Measurements from ENCODE around the gene SLC4A4.

The SLC4A4 gene

GRCh38 chr4:71541541-71541940 is 202.7 kb downstream of the SLC4A4 start:
- Histone ChIP-seq H3K4me3 (ENCODE audit: low read depth in 1 of 2, low read length in 2 of 2) (no peak overlapping the region), H3K27me3 (ENCODE audit: control insufficient read depth in 1 of 2, insufficient read depth in 2 of 2, low read length in 2 of 2) (no peaks in the 10 kb centered on the region), H3K4me1 (ENCODE audit: control insufficient read depth in 1 of 2, insufficient read depth in 2 of 2, low read length in 2 of 2) (no peaks in the 10 kb centered on the region), H3K27ac (ENCODE audit: low read depth, low read length) (no peak overlapping the region), H3K36me3 (ENCODE audit: control insufficient read depth in 1 of 2, insufficient read depth in 2 of 2, low read length in 2 of 2) (no peaks in the 10 kb centered on the region), H3K9me3 (ENCODE audit: control insufficient read depth in 1 of 2, low read length in 2 of 2) (no peaks in the 10 kb centered on the region), H3K9ac (ENCODE audit: low read depth in 1 of 2, low read length in 2 of 2) (no peak overlapping the region)

DNA sequence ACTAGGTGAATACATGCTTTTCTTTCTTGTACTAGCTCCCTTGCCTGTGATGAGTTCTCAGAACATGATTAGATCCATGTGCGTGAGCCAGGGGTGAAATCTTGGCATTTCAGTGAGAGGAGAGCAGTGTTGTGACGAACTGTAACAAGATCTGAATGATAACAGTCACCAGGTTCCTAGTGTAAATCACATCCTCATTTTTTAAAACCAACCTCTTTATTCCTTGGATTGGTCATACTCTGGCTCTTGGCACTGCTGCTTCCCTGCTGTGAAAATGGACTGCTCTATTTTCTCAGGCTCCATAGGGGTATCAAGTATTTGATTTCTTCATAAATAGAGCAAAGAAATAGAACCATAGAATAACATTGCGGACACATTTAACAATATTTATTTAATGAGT is 206.3 kb downstream of the SLC4A4 start:
- Histone ChIP-seq H3K4me3 (ENCODE audit: low read depth in 1 of 2, low read length in 2 of 2) (no peak overlapping the region), H3K9me3 (ENCODE audit: control insufficient read depth in 1 of 2, low read length in 2 of 2) (no peaks in the 10 kb centered on the region), H3K9ac (ENCODE audit: low read depth in 1 of 2, low read length in 2 of 2) (no peak overlapping the region), H3K27ac (ENCODE audit: low read depth, low read length) (no peak overlapping the region), H3K4me1 (ENCODE audit: control insufficient read depth in 1 of 2, insufficient read depth in 2 of 2, low read length in 2 of 2) (peaks cover 0 to 7% of the 10 kb centered on the region in 2 donors), H3K36me3 (ENCODE audit: control insufficient read depth in 1 of 2, insufficient read depth in 2 of 2, low read length in 2 of 2) (peaks cover 0 to 4% of the 10 kb centered on the region in 2 donors), H3K27me3 (ENCODE audit: control insufficient read depth in 1 of 2, insufficient read depth in 2 of 2, low read length in 2 of 2) (no peaks in the 10 kb centered on the region)

DNA sequence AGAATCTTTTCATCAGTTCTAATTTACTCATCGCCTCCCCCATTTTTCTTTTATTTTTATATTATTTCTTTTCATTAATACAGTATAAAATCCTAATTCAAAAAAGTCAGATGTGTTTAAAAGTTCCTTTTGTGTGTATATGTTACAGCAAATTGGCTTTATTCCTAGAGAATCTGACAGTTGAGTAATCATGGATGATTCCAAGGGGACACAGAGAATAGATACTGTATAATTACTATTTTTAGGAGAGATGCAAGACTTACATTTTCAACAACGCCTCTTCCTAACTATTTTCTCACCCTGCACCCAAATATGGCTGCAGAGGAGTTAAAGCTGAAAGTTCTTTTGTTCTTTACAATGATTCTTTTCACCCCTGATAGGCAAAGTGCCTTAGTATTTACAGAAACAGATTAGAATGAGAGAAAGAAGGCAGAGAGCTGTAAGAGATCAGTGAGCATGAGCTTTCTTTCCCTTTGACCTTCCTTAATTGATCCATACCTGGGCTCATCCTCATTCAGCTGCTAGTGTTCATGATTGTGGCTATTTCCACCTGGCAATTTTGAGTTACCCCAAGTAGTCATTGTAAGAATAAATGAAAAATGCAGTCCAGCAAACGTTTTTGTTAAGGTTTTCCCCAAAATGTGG is 210.8 kb downstream of the SLC4A4 start:
- Histone ChIP-seq H3K4me1 (ENCODE audit: control insufficient read depth in 1 of 2, insufficient read depth in 2 of 2, low read length in 2 of 2) (peaks cover 0 to 11% of the 10 kb centered on the region in 2 donors), H3K9ac (ENCODE audit: low read depth in 1 of 2, low read length in 2 of 2) (no peak overlapping the region), H3K27ac (ENCODE audit: low read depth, low read length) (no peak overlapping the region), H3K9me3 (ENCODE audit: control insufficient read depth in 1 of 2, low read length in 2 of 2) (no peaks in the 10 kb centered on the region), H3K4me3 (ENCODE audit: low read depth in 1 of 2, low read length in 2 of 2) (no peak overlapping the region), H3K36me3 (ENCODE audit: control insufficient read depth in 1 of 2, insufficient read depth in 2 of 2, low read length in 2 of 2) (peaks cover 0 to 4% of the 10 kb centered on the region in 2 donors), H3K27me3 (ENCODE audit: control insufficient read depth in 1 of 2, insufficient read depth in 2 of 2, low read length in 2 of 2) (no peaks in the 10 kb centered on the region)

DNA sequence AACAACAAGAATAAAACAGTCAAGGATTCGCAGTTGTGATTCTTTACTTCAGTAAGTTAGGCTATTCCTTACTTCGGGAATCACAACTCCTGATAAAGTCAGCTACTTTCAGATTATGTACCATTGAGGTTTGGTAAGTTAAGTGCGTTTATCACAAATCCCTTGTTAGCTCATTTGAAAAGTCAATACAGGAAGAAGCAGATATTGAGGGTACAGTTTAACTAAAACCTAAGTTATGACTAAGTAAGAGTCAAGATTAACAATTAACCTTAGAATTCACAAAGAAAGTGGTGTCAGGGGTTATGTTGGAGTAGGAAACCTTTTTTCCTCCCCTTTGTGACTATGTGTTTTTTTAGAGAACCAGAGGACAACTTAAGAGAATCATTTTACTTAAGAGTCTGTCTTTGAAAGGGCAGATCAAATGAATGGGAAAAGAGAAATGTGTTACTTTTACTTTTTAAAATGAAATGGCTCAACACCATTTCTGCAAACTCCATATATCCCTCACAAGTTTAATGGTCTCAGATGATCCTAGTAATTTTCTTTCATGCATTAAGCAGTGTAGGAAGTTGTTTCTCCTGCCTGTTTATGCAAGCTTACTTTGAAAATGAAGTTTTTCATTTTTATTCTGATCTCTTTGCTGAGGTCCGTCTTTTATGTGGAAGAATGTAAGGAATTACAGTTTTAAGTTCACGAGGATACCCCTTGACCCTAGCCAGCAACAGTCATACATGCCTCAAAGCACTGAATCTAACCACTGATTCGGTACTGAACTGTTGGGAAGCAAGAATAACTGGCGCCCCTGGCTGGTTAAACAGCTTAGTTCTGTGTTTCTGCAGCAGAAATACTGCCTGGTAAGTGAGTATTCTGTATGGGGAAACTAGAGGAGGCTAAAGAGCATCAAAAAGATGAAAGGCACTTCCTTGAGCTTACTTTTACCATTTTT is 211.7 kb downstream of the SLC4A4 start:
- H3K36me3 ChIP-seq (ENCODE audit: control insufficient read depth in 1 of 2, insufficient read depth in 2 of 2, low read length in 2 of 2): peaks cover 0 to 4% of the 10 kb centered on the region in 2 donors
- H3K27me3 ChIP-seq (ENCODE audit: control insufficient read depth in 1 of 2, insufficient read depth in 2 of 2, low read length in 2 of 2): no peaks in the 10 kb centered on the region
- no peak overlapping the region for H3K4me3 ChIP-seq (ENCODE audit: low read depth in 1 of 2, low read length in 2 of 2)
- H3K9ac ChIP-seq (ENCODE audit: low read depth in 1 of 2, low read length in 2 of 2): no peak overlapping the region
- H3K4me1 ChIP-seq (ENCODE audit: control insufficient read depth in 1 of 2, insufficient read depth in 2 of 2, low read length in 2 of 2): peaks cover 0 to 11% of the 10 kb centered on the region in 2 donors
- no peak overlapping the region for H3K27ac ChIP-seq (ENCODE audit: low read depth, low read length)
- no peaks in the 10 kb centered on the region for H3K9me3 ChIP-seq (ENCODE audit: control insufficient read depth in 1 of 2, low read length in 2 of 2)

- Histone ChIP-seq H3K27me3 (ENCODE audit: control insufficient read depth in 1 of 2, insufficient read depth in 2 of 2, low read length in 2 of 2) (no peaks in the 10 kb centered on the region), H3K27ac (ENCODE audit: low read depth, low read length) (no peak overlapping the region), H3K9ac (ENCODE audit: low read depth in 1 of 2, low read length in 2 of 2) (no peak overlapping the region), H3K9me3 (ENCODE audit: control insufficient read depth in 1 of 2, low read length in 2 of 2) (no peaks in the 10 kb centered on the region), H3K4me1 (ENCODE audit: control insufficient read depth in 1 of 2, insufficient read depth in 2 of 2, low read length in 2 of 2) (peaks cover 0 to 11% of the 10 kb centered on the region in 2 donors), H3K4me3 (ENCODE audit: low read depth in 1 of 2, low read length in 2 of 2) (no peak overlapping the region), H3K36me3 (ENCODE audit: control insufficient read depth in 1 of 2, insufficient read depth in 2 of 2, low read length in 2 of 2) (peaks cover 0 to 13% of the 10 kb centered on the region in 2 donors)
Measured at GRCh38 chr4:71553605-71554004, 214.8 kb downstream of the SLC4A4 start.

DNA sequence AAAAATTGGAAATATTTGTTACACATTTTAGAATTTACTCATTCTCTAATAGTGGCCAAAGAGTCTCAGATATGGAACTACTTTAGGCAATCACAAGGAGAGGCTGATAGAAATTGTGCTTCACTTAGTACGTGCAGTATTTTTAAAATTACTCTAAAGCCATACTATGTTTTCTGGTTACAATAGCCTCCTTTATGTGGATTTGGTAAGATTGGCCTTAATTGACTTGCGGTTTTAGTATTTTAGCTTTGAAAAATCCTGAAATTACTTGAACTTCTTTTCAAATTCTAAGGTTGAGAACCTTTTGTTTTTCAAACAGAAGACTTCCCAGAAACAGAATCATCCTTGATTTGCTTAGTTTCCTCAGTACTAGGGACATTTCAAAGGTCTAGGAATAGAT is 215.2 kb downstream of the SLC4A4 start:
- H3K27me3 ChIP-seq (ENCODE audit: control insufficient read depth in 1 of 2, insufficient read depth in 2 of 2, low read length in 2 of 2): no peaks in the 10 kb centered on the region
- H3K36me3 ChIP-seq (ENCODE audit: control insufficient read depth in 1 of 2, insufficient read depth in 2 of 2, low read length in 2 of 2): peaks cover 0 to 13% of the 10 kb centered on the region in 2 donors
- no peak overlapping the region for H3K27ac ChIP-seq (ENCODE audit: low read depth, low read length)
- H3K9ac ChIP-seq (ENCODE audit: low read depth in 1 of 2, low read length in 2 of 2): no peak overlapping the region
- peaks cover 0 to 11% of the 10 kb centered on the region in 2 donors for H3K4me1 ChIP-seq (ENCODE audit: control insufficient read depth in 1 of 2, insufficient read depth in 2 of 2, low read length in 2 of 2)
- no peaks in the 10 kb centered on the region for H3K9me3 ChIP-seq (ENCODE audit: control insufficient read depth in 1 of 2, low read length in 2 of 2)
- no peak overlapping the region for H3K4me3 ChIP-seq (ENCODE audit: low read depth in 1 of 2, low read length in 2 of 2)

GRCh38 chr4:71558248-71558647 is 219.4 kb downstream of the SLC4A4 start:
- Histone ChIP-seq H3K9ac (ENCODE audit: low read depth in 1 of 2, low read length in 2 of 2) (no peak overlapping the region), H3K27ac (ENCODE audit: low read depth, low read length) (no peak overlapping the region), H3K36me3 (ENCODE audit: control insufficient read depth in 1 of 2, insufficient read depth in 2 of 2, low read length in 2 of 2) (peaks cover 3 to 13% of the 10 kb centered on the region in 2 donors), H3K9me3 (ENCODE audit: control insufficient read depth in 1 of 2, low read length in 2 of 2) (no peaks in the 10 kb centered on the region), H3K4me1 (ENCODE audit: control insufficient read depth in 1 of 2, insufficient read depth in 2 of 2, low read length in 2 of 2) (no peaks in the 10 kb centered on the region), H3K27me3 (ENCODE audit: control insufficient read depth in 1 of 2, insufficient read depth in 2 of 2, low read length in 2 of 2) (no peaks in the 10 kb centered on the region), H3K4me3 (ENCODE audit: low read depth in 1 of 2, low read length in 2 of 2) (no peak overlapping the region)

- no peak overlapping the region for H3K27ac ChIP-seq (ENCODE audit: low read depth, low read length)
- H3K9me3 ChIP-seq (ENCODE audit: control insufficient read depth in 1 of 2, low read length in 2 of 2): no peaks in the 10 kb centered on the region
- H3K36me3 ChIP-seq (ENCODE audit: control insufficient read depth in 1 of 2, insufficient read depth in 2 of 2, low read length in 2 of 2): peaks cover 3 to 18% of the 10 kb centered on the region in 2 donors
- H3K4me3 ChIP-seq (ENCODE audit: low read depth in 1 of 2, low read length in 2 of 2): no peak overlapping the region
- H3K4me1 ChIP-seq (ENCODE audit: control insufficient read depth in 1 of 2, insufficient read depth in 2 of 2, low read length in 2 of 2): no peaks in the 10 kb centered on the region
- H3K27me3 ChIP-seq (ENCODE audit: control insufficient read depth in 1 of 2, insufficient read depth in 2 of 2, low read length in 2 of 2): no peaks in the 10 kb centered on the region
- no peak overlapping the region for H3K9ac ChIP-seq (ENCODE audit: low read depth in 1 of 2, low read length in 2 of 2)
Measured at GRCh38 chr4:71559957-71560571, 221.2 kb downstream of the SLC4A4 start.

DNA sequence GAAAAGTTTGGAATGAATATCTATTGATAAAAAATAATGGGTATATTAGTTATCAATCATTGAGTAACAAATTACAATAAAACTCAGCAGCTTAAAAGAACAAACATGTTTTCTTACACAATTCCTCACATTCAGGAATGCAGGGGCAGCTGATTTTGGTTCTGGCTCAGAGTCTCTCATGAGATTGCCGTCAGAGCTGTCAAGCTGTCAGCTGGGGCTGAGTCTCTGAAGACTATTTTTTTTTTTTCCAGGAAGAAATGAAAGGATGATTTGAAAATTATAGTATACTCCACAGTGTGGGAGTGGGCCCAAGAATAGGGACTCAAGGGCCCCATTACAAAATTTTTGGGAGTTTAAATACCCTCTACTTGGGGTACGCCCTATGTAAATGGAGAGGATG is 226.0 kb downstream of the SLC4A4 start:
- H3K27ac ChIP-seq (ENCODE audit: low read depth, low read length): no peak overlapping the region
- no peaks in the 10 kb centered on the region for H3K27me3 ChIP-seq (ENCODE audit: control insufficient read depth in 1 of 2, insufficient read depth in 2 of 2, low read length in 2 of 2)
- peaks cover 3 to 8% of the 10 kb centered on the region in 2 donors for H3K36me3 ChIP-seq (ENCODE audit: control insufficient read depth in 1 of 2, insufficient read depth in 2 of 2, low read length in 2 of 2)
- no peak overlapping the region for H3K9ac ChIP-seq (ENCODE audit: low read depth in 1 of 2, low read length in 2 of 2)
- no peaks in the 10 kb centered on the region for H3K9me3 ChIP-seq (ENCODE audit: control insufficient read depth in 1 of 2, low read length in 2 of 2)
- no peak overlapping the region for H3K4me3 ChIP-seq (ENCODE audit: low read depth in 1 of 2, low read length in 2 of 2)
- H3K4me1 ChIP-seq (ENCODE audit: control insufficient read depth in 1 of 2, insufficient read depth in 2 of 2, low read length in 2 of 2): no peaks in the 10 kb centered on the region

DNA sequence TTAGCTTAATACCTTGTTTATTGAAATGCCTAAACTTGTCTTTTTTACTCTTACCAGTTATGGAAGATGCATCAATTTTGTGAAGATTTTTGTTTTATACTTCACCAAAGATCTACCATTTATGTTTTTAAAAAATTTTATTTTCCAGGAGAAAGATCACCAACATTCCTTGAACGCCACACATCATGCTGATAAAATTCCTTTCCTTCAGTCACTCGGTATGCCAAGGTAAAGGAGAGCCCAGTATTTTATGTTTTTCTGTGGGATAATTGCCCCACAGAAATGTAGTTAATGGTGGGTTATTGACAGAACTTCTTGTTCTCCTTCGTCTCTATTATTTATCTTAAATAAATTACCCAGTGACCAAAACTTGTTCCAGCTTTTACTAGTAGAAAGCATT is 228.0 kb downstream of the SLC4A4 start:
- no peaks in the 10 kb centered on the region for H3K27me3 ChIP-seq (ENCODE audit: control insufficient read depth in 1 of 2, insufficient read depth in 2 of 2, low read length in 2 of 2)

More for the DNA sequence above, 228.0 kb downstream of the SLC4A4 start:
- Histone ChIP-seq H3K27ac (ENCODE audit: low read depth, low read length) (no peak overlapping the region), H3K4me3 (ENCODE audit: low read depth in 1 of 2, low read length in 2 of 2) (no peak overlapping the region), H3K4me1 (ENCODE audit: control insufficient read depth in 1 of 2, insufficient read depth in 2 of 2, low read length in 2 of 2) (no peaks in the 10 kb centered on the region), H3K9me3 (ENCODE audit: control insufficient read depth in 1 of 2, low read length in 2 of 2) (no peaks in the 10 kb centered on the region), H3K9ac (ENCODE audit: low read depth in 1 of 2, low read length in 2 of 2) (no peak overlapping the region), H3K36me3 (ENCODE audit: control insufficient read depth in 1 of 2, insufficient read depth in 2 of 2, low read length in 2 of 2) (peaks cover 4 to 8% of the 10 kb centered on the region in 2 donors)
